Measurements from ENCODE around the gene ARID3B. TPM values are rescaled to one million over a fixed set of nuclear protein-coding genes. Genes with fewer than 3 reads are reported as not detected.
A peak's percentile ranks its signal among the peaks of the same experiment; 100 is the strongest.

ARID3B gene
- total RNA-seq, 1 donor from 2014 or later: 13.1 TPM

DNA sequence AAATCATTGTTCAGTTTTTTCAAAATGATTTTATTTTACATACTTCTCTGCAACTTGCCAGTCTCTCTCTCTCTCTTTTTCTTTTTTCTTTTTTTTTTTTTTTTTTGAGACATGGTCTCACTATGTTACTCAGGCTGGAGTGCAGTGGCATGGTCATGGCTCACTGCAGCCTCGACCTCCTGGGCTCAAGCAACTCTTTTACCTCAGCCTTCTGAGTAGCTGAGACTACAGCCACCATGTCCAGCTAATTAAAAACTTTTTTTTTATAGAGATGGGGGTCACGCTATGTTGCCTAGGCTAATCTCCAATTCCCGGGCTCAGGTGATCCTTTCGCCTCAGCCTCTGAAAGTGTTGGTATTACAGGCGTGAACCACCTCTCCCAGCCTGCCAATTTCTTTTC lies 12.1 kb upstream of the ARID3B start:
- no peak for DNase-seq (ENCODE audit: low read depth)
- TF ChIP-seq, protein P1, sequence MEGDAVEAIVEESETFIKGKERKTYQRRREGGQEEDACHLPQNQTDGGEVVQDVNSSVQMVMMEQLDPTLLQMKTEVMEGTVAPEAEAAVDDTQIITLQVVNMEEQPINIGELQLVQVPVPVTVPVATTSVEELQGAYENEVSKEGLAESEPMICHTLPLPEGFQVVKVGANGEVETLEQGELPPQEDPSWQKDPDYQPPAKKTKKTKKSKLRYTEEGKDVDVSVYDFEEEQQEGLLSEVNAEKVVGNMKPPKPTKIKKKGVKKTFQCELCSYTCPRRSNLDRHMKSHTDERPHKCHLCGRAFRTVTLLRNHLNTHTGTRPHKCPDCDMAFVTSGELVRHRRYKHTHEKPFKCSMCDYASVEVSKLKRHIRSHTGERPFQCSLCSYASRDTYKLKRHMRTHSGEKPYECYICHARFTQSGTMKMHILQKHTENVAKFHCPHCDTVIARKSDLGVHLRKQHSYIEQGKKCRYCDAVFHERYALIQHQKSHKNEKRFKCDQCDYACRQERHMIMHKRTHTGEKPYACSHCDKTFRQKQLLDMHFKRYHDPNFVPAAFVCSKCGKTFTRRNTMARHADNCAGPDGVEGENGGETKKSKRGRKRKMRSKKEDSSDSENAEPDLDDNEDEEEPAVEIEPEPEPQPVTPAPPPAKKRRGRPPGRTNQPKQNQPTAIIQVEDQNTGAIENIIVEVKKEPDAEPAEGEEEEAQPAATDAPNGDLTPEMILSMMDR (IDR thresholded peaks at IDR 0.05; ENCODE audit: insufficient read depth, low read length, poor library complexity, severe bottlenecking): no peak
- H3K27me3 ChIP-seq (ENCODE audit: control insufficient read depth, insufficient read depth, low read length): no peaks in the 10 kb centered on the region

DNA sequence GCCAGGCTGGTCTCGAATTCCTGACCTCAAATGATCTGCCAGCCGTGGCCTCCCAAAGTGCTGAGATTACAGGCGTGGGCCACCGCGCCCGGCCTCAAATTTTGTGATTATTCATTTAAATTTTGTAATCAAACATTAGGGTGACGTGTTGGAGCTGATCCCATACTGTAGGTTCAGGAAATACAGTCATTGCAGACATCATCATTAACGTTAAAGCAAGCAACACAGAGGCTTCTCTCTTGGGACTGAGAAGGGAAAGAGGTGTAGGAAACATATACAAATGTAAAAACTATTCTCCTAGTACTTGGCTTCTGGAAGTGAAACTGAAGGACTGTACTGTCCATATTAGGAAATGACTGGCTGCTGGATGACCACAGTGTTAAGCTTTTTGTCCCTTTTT lies 11.1 kb upstream of the ARID3B start:
- no peak overlapping the region for H3K4me3 ChIP-seq (ENCODE audit: low read depth, low read length)
- no peaks in the 10 kb centered on the region for H3K36me3 ChIP-seq (ENCODE audit: control insufficient read depth, insufficient read depth, low read length)
- TF ChIP-seq, protein P1 (IDR thresholded peaks at IDR 0.05; ENCODE audit: insufficient read depth, low read length, poor library complexity, severe bottlenecking): no peak
- no peak for DNase-seq (ENCODE audit: low read depth)
- H3K27me3 ChIP-seq (ENCODE audit: control insufficient read depth, insufficient read depth, low read length): no peaks in the 10 kb centered on the region

More for the DNA sequence above, 12.1 kb upstream of the ARID3B start:
- Histone ChIP-seq H3K4me3 (ENCODE audit: low read depth, low read length) (no peak overlapping the region), H3K36me3 (ENCODE audit: control insufficient read depth, insufficient read depth, low read length) (no peaks in the 10 kb centered on the region)

DNA sequence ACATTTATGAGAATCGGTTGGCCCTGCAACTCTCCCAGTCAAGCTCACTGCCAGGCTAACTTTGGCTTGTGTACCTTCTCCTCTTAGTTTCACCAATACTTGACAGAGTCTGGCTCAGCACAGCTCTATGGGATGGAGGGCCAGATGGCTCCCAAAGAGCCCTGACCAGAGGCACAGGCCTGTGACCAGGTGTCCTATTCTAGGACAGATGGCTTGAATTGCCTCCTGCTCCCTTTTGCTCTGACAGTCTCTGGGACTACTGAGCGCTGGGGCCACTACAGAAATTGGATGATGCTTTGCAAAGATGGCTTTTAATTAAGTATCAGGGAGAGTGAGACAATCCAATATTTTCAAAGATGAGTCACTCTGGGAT lies 10.3 kb upstream of the ARID3B start:
- Histone ChIP-seq H3K4me3 (ENCODE audit: low read depth, low read length) (no peak overlapping the region), H3K27me3 (ENCODE audit: control insufficient read depth, insufficient read depth, low read length) (no peaks in the 10 kb centered on the region), H3K36me3 (ENCODE audit: control insufficient read depth, insufficient read depth, low read length) (no peaks in the 10 kb centered on the region)
- TF ChIP-seq, protein P1 (IDR thresholded peaks at IDR 0.05; ENCODE audit: insufficient read depth, low read length, poor library complexity, severe bottlenecking): no peak
- DNase-seq (ENCODE audit: low read depth): no peak

DNA sequence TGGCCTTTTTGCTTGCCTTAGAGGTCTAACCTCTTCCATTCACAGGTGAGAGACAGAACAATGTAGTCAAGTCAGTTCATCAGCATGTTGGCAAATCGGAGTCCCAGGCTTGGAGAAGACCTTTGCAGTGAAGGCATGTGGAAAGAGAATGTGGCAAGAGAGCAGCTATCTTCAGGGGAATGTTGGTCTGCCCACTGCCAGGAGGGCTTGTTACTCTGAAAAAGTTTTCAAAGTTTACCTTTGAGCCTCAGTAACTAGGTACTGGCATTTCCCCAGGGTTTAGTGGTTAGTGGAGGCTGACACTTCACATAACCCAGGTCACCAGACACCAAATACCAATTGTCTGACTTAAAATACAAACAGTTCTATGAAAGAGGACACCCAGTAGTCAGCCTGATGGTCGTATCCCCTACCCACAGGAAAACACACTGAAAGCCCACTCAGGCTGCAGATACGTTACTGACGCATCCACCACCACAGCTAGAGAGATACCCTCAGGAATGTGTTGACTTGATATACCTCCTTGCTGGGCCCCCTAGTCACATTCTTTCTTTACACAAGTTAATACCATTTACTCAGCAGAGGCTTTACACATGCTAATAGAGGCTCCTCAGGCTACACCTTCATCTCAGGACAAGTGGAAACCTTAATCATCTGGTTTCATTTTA lies 9.7 kb upstream of the ARID3B start:
- Histone ChIP-seq H3K27me3 (ENCODE audit: control insufficient read depth, insufficient read depth, low read length) (no peaks in the 10 kb centered on the region), H3K4me3 (ENCODE audit: low read depth, low read length) (no peak overlapping the region), H3K36me3 (ENCODE audit: control insufficient read depth, insufficient read depth, low read length) (no peaks in the 10 kb centered on the region)
- DNase-seq (ENCODE audit: low read depth): peak; percentile 91
- TF ChIP-seq, protein P1 (IDR thresholded peaks at IDR 0.05; ENCODE audit: insufficient read depth, low read length, poor library complexity, severe bottlenecking): no peak

DNA sequence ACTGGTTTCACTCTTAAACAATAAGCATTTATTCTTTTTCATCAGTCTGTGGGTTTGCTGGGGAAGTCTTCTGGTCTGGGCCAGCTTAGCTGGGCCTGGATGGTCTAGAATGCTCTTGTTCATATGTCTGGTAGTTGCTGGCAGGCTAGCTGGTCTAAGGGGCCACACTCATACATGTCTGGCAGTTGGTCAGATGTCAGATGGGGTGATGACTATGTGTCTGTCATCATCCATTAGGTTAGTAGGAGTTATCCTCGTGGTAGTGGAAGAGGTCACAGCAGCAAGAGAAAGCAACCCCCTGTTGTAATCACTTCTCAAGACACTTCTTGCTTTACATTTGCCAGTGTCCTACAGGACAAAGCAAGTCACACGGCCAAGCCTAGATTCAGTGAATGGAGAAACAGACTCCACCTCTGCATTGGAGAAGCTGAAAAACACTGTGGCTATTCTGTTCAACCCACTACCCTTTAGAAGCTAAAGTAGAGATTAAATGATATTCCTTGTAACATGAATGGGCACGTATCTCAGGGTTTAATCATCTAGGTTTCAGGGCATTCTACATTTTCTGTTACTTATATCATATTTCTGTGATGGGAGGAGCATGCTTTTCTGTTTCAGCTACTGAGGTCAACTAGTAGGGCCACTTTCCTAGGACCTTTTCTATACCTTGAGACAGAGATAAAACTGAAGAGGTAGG lies 5.5 kb upstream of the ARID3B start:
- Histone ChIP-seq H3K36me3 (ENCODE audit: control insufficient read depth, insufficient read depth, low read length) (no peaks in the 10 kb centered on the region), H3K27me3 (ENCODE audit: control insufficient read depth, insufficient read depth, low read length) (no peaks in the 10 kb centered on the region), H3K4me3 (ENCODE audit: low read depth, low read length) (no peak overlapping the region)
- TF ChIP-seq, protein P1 (IDR thresholded peaks at IDR 0.05; ENCODE audit: insufficient read depth, low read length, poor library complexity, severe bottlenecking): no peak
- no peak for DNase-seq (ENCODE audit: low read depth)

Measured in kidney epithelial cell (primary cell).